WTC11 (cell line): ENCODE measurements around the gene BIRC5. TPM values are rescaled to one million over a fixed set of nuclear protein-coding genes. Genes with fewer than 3 reads are reported as not detected.

Experiments
- ATAC-seq: fragments of 200-7000 bp; cut with Tn5 transposase; 2 replicates; pipeline ENCODE4 v1.10.0; 2021; ENCODE audit warnings: mild to moderate bottlenecking, moderate library complexity
- CTCF ChIA-PET: fragments of 300-600 bp; sonication (Branson Sonifier 250); formaldehyde crosslinking; loops from one replicate; lab custom pipeline; 2021; ENCODE audit warnings: antibody characterized with exemption; lab: Charles Lee
- POLR2A ChIA-PET: fragments of 350-600 bp; sonication (Branson Sonifier 250); formaldehyde crosslinking; loops from one replicate; lab custom pipeline; 2021; ENCODE audit warnings: antibody characterized with exemption; lab: Charles Lee
- DNase-seq: peaks from one replicate; pipeline ENCODE4 v3.0.0; 2021; ENCODE audit warnings: low spot score
- H3K27ac Mint-ChIP-seq: 2 replicates; pipeline ENCODE4 v1.8.0; 2021; ENCODE audit warnings: mixed read lengths
- H3K27me3 Mint-ChIP-seq: 2 replicates; pipeline ENCODE4 v1.8.0; 2021; ENCODE audit warnings: low read depth, mild to moderate bottlenecking, moderate library complexity, mixed read lengths
- H3K36me3 Mint-ChIP-seq: 2 replicates; pipeline ENCODE4 v1.8.0; 2021; ENCODE audit warnings: mixed read lengths
- H3K4me1 Mint-ChIP-seq: 2 replicates; pipeline ENCODE4 v1.8.0; 2022; ENCODE audit warnings: mixed read lengths
- H3K4me3 Mint-ChIP-seq: 2 replicates; pipeline ENCODE4 v1.8.0; 2021; ENCODE audit warnings: mild to moderate bottlenecking, moderate library complexity, mixed read lengths
- H3K9me3 Mint-ChIP-seq: 2 replicates; pipeline ENCODE4 v1.8.0; 2021; ENCODE audit warnings: mixed read lengths
- ATF6 ChIP-seq: sonication (generic); formaldehyde crosslinking; IDR thresholded peaks from 2 replicates; pipeline ENCODE4 v1.8.1; 2023; ENCODE audit warnings: mild to moderate bottlenecking, missing genetic modification reagents
- CREB1 ChIP-seq: sonication (generic); formaldehyde crosslinking; IDR thresholded peaks from 2 replicates; pipeline ENCODE4 v1.8.0; 2023; ENCODE audit warnings: mild to moderate bottlenecking, missing genetic modification reagents
- E2F5 ChIP-seq: sonication (generic); formaldehyde crosslinking; IDR thresholded peaks from 2 replicates; pipeline ENCODE4 v1.8.1; 2022; ENCODE audit warnings: mild to moderate bottlenecking, moderate library complexity, missing genetic modification reagents
- FOXK1 ChIP-seq: sonication (generic); formaldehyde crosslinking; IDR thresholded peaks from 2 replicates; pipeline ENCODE4 v1.8.0; 2022; ENCODE audit warnings: mild to moderate bottlenecking, moderate library complexity, missing genetic modification reagents
- GABPB1 ChIP-seq: sonication (generic); formaldehyde crosslinking; IDR thresholded peaks from 2 replicates; pipeline ENCODE4 v1.8.1; 2023; ENCODE audit warnings: mild to moderate bottlenecking, missing genetic modification reagents
- GTF2I ChIP-seq: fragments of 250-450 bp; sonication (Bioruptor Pico); conservative IDR thresholded peaks from 2 replicates; pipeline ENCODE4 v1.4.0; 2021; ENCODE audit warnings: mild to moderate bottlenecking
- HMGA2 ChIP-seq: fragments of 250-450 bp; sonication (Bioruptor Pico); IDR thresholded peaks from 2 replicates; pipeline ENCODE4 v1.4.0; 2021; ENCODE audit warnings: mild to moderate bottlenecking, moderate library complexity
- JUN ChIP-seq: sonication (generic); formaldehyde crosslinking; IDR thresholded peaks from 2 replicates; pipeline ENCODE4 v1.8.0; 2023; ENCODE audit warnings: mild to moderate bottlenecking, missing genetic modification reagents
- MLX ChIP-seq: sonication (generic); formaldehyde crosslinking; IDR thresholded peaks from 2 replicates; pipeline ENCODE4 v1.8.1; 2023; ENCODE audit warnings: mild to moderate bottlenecking, missing genetic modification reagents, moderate library complexity
- MXD4 ChIP-seq: fragments of 250-450 bp; sonication (Bioruptor Pico); IDR thresholded peaks from 2 replicates; pipeline ENCODE4 v1.8.0; 2021; ENCODE audit warnings: mild to moderate bottlenecking, moderate library complexity, borderline replicate concordance
- NFATC4 ChIP-seq: fragments of 250-450 bp; sonication (Bioruptor Pico); IDR thresholded peaks from 2 replicates; pipeline ENCODE4 v1.9.0; 2021; ENCODE audit warnings: mild to moderate bottlenecking
- NFE2L1 ChIP-seq: sonication (generic); formaldehyde crosslinking; IDR thresholded peaks from 2 replicates; pipeline ENCODE4 v1.8.1; 2023; ENCODE audit warnings: missing genetic modification reagents
- NFYB ChIP-seq: sonication (generic); formaldehyde crosslinking; conservative IDR thresholded peaks from 2 replicates; pipeline ENCODE4 v1.8.0; 2022; ENCODE audit warnings: low read depth, missing genetic modification reagents
- NR2C2 ChIP-seq: sonication (generic); formaldehyde crosslinking; IDR thresholded peaks from 2 replicates; pipeline ENCODE4 v1.8.0; 2022; ENCODE audit warnings: mild to moderate bottlenecking, missing genetic modification reagents
- NR3C1 ChIP-seq: sonication (generic); formaldehyde crosslinking; conservative IDR thresholded peaks from 2 replicates; pipeline ENCODE4 v1.8.1; 2023; ENCODE audit warnings: low read depth, mild to moderate bottlenecking, missing genetic modification reagents
- PREB ChIP-seq: sonication (generic); formaldehyde crosslinking; IDR thresholded peaks from 2 replicates; pipeline ENCODE4 v1.8.1; 2022; ENCODE audit warnings: mild to moderate bottlenecking, missing genetic modification reagents, moderate library complexity, borderline replicate concordance
- TEAD1 ChIP-seq: sonication (generic); formaldehyde crosslinking; IDR thresholded peaks from 2 replicates; pipeline ENCODE4 v1.8.0; 2022; ENCODE audit warnings: mild to moderate bottlenecking, missing genetic modification reagents
- ZBTB21 ChIP-seq: sonication (generic); formaldehyde crosslinking; IDR thresholded peaks from 2 replicates; pipeline ENCODE4 v1.8.1; 2023; ENCODE audit warnings: mild to moderate bottlenecking, missing genetic modification reagents, borderline replicate concordance
- ZNF317 ChIP-seq: sonication (generic); formaldehyde crosslinking; IDR thresholded peaks from 2 replicates; pipeline ENCODE4 v1.8.1; 2023; ENCODE audit warnings: low read depth, mild to moderate bottlenecking, moderate library complexity, missing genetic modification reagents, borderline replicate concordance
- ZNF396 ChIP-seq: fragments of 250-450 bp; sonication (Bioruptor Pico); IDR thresholded peaks from 2 replicates; pipeline ENCODE4 v1.8.0; 2021; ENCODE audit warnings: mild to moderate bottlenecking, moderate library complexity, borderline replicate concordance
- total RNA-seq: library from RNA; stranded (reverse); gene quantifications from 3 replicates; pipeline ENCODE4 v1.2.3, GENCODE V29; 2021
- TF ChIP-seq, protein P1 (sequence below): sonication (generic); formaldehyde crosslinking; IDR thresholded peaks from 2 replicates; pipeline ENCODE4 v1.8.0; 2023; ENCODE audit warnings: missing genetic modification reagents
- TF ChIP-seq, protein P2 (sequence below): fragments of 250-450 bp; sonication (Bioruptor Pico); IDR thresholded peaks from 2 replicates; pipeline ENCODE4 v1.9.0; 2021; ENCODE audit warnings: mild to moderate bottlenecking

The BIRC5 gene
- total RNA-seq, 1 experiment from 2014 or later: 115 TPM

- TF ChIP-seq, protein P1, sequence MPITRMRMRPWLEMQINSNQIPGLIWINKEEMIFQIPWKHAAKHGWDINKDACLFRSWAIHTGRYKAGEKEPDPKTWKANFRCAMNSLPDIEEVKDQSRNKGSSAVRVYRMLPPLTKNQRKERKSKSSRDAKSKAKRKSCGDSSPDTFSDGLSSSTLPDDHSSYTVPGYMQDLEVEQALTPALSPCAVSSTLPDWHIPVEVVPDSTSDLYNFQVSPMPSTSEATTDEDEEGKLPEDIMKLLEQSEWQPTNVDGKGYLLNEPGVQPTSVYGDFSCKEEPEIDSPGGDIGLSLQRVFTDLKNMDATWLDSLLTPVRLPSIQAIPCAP (CRISPR knock-in tag): 0 out of 2 replicates have a peak, but pooled peaks have one; percentile 30
- no peak for TF ChIP-seq GTF2I
- TF ChIP-seq FOXK1: peak; percentile 41; the same call in 1 of the 2 replicates
- no peak for TF ChIP-seq HMGA2 (CRISPR knock-in tag)
- no peak for TF ChIP-seq ATF6 (CRISPR knock-in tag)
- peak; percentile 97 for TF ChIP-seq GABPB1 (CRISPR knock-in tag)
- TF ChIP-seq, protein P2, sequence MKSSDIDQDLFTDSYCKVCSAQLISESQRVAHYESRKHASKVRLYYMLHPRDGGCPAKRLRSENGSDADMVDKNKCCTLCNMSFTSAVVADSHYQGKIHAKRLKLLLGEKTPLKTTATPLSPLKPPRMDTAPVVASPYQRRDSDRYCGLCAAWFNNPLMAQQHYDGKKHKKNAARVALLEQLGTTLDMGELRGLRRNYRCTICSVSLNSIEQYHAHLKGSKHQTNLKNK: 0 out of 2 replicates have a peak, but pooled peaks have one; percentile 47
- peak; percentile 32; the same call in 1 of the 2 replicates for TF ChIP-seq NFATC4
- TF ChIP-seq ZNF317: 0 out of 2 replicates have a peak, but pooled peaks have one; percentile 46
- no peak; the same call in 1 of the 2 replicates for TF ChIP-seq CREB1
- peak; percentile 47 for TF ChIP-seq ZBTB21 (CRISPR knock-in tag)
- no peak for TF ChIP-seq JUN (CRISPR knock-in tag)
- peak; percentile 98; the same call in 1 of the 2 replicates for TF ChIP-seq PREB
- TF ChIP-seq ZNF396 (CRISPR knock-in tag): no peak
- 0 out of 2 replicates have a peak, but pooled peaks have one; percentile 32 for TF ChIP-seq MLX (CRISPR knock-in tag)
- TF ChIP-seq NFE2L1 (CRISPR knock-in tag): peak; percentile 82; the same call in 1 of the 2 replicates
- peak; percentile 100 for TF ChIP-seq TEAD1
Observed at GRCh38 chr17:78186692-78187595, 27.1 kb upstream of the BIRC5 start, which contains the start of the genes AFMID and TK1 (continued).

DNA sequence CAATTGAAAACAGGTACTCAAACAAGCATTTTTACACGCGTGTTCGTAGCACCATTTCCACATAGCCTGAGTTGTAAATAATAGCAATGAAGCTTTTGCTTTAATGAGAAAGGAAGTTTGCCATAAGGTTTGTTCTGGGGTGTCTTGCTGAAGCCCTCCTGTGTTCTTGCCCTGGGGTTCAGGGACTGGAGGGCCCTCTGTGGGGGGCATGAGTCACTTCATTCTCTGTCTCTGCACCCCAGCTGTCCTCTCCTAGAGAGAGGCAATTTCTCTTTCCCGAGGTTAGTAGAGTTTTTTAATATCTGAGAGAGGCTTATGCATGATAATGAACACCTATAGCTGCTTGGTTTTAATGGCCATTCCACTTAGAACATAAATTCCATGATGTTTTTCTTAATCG, 17.3 kb upstream of the BIRC5 start:
- TF ChIP-seq NFYB (no peak), NR2C2 (CRISPR knock-in tag) (no peak), GTF2I (no peak), MXD4 (CRISPR knock-in tag) (no peak), E2F5 (CRISPR knock-in tag) (no peak), NR3C1 (no peak)
- DNase-seq (no peak), ATAC-seq (no peak)
- H3K36me3 Mint-ChIP-seq: peaks cover 44% of the 10 kb centered on the region
- peaks cover 29% of the 10 kb centered on the region for H3K4me1 Mint-ChIP-seq
- no peaks in the 10 kb centered on the region for H3K9me3 Mint-ChIP-seq
- no peak overlapping the region for H3K4me3 Mint-ChIP-seq
- peak overlapping the region; percentile 72; the same call in 1 of the 2 replicates for H3K27ac Mint-ChIP-seq
- CTCF ChIA-PET: interaction anchor here (1.7 to 4.7 kb wide), 2 partner anchors 21 to 54 kb away, joined by 5 to 23 read pairs; no protein-coding TSS in a partner anchor
- POLR2A ChIA-PET: no interaction called here
- no peaks in the 10 kb centered on the region for H3K27me3 Mint-ChIP-seq
